Smooth muscle cell (in vitro differentiated cells): ENCODE data around the gene ZNF566. TPM values are rescaled to one million over a fixed set of nuclear protein-coding genes. Genes with fewer than 3 reads are reported as not detected.
A peak's percentile ranks its signal among the peaks of the same experiment; 100 is the strongest.
"Not testable (repeated sequence)": the region's sequence is repeated elsewhere in the genome, so short reads cannot be mapped to it uniquely, and the experiment has no call there.

ENCODE experiments used
- DNase-seq: peaks from one replicate; lab custom pipeline; 2025; ENCODE audit not compliant: unreplicated experiment; lab: John Stamatoyannopoulos, UW
- H2AFZ ChIP-seq: fragments of 200-600 bp; sonication (generic); 2 replicates; pipeline ENCODE4 v1.6.0; 2016; ENCODE audit warnings: antibody characterized with exemption, low read depth, mild to moderate bottlenecking
- H3F3A ChIP-seq: fragments of 200-600 bp; sonication (generic); 2 replicates; pipeline ENCODE4 v1.6.0; 2017; ENCODE audit warnings: antibody characterized with exemption, low read depth
- H3K27ac ChIP-seq: fragments of 200-600 bp; sonication (generic); 2 replicates; pipeline ENCODE4 v1.5.1; 2016; ENCODE audit warnings: low read depth, mild to moderate bottlenecking
- H3K27me3 ChIP-seq: fragments of 200-600 bp; sonication (generic); 2 replicates; pipeline ENCODE4 v1.6.1; 2016; ENCODE audit warnings: low read depth, mild to moderate bottlenecking
- H3K36me3 ChIP-seq: fragments of 200-600 bp; sonication (generic); 2 replicates; pipeline ENCODE4 v1.5.1; 2016; ENCODE audit warnings: low read depth
- H3K4me1 ChIP-seq: fragments of 200-600 bp; sonication (generic); 2 replicates; pipeline ENCODE4 v1.5.1; 2016; ENCODE audit warnings: low read depth
- H3K4me2 ChIP-seq: fragments of 200-600 bp; sonication (generic); 2 replicates; pipeline ENCODE4 v1.6.0; 2016; ENCODE audit warnings: mild to moderate bottlenecking
- H3K4me3 ChIP-seq: fragments of 200-600 bp; sonication (generic); 2 replicates; pipeline ENCODE4 v1.5.1; 2016; ENCODE audit warnings: mild to moderate bottlenecking
- H3K79me2 ChIP-seq: fragments of 200-600 bp; sonication (generic); 2 replicates; pipeline ENCODE4 v1.6.0; 2016; ENCODE audit warnings: low read depth, mild to moderate bottlenecking
- H3K9ac ChIP-seq: fragments of 200-600 bp; sonication (generic); 2 replicates; pipeline ENCODE4 v1.6.0; 2016; ENCODE audit warnings: low read depth
- H3K9me3 ChIP-seq: fragments of 200-600 bp; sonication (generic); replicated peaks from 2 replicates; pipeline ENCODE4 v1.5.1; 2016; ENCODE audit warnings: low read depth
- H4K20me1 ChIP-seq: fragments of 200-600 bp; sonication (generic); 2 replicates; pipeline ENCODE4 v1.6.0; 2016; ENCODE audit warnings: low read depth
- CTCF ChIP-seq: fragments of 200-600 bp; sonication (generic); IDR thresholded peaks from 2 replicates; pipeline ENCODE4 v1.5.1; 2017; ENCODE audit warnings: borderline replicate concordance, mild to moderate bottlenecking, antibody characterized with exemption; ENCODE audit not compliant: insufficient read depth, poor library complexity, severe bottlenecking
- WGBS: methylation state at CpG from one replicate; pipeline ENCODE4 v1.1.7; 2016; ENCODE audit warnings: low lambda C conversion rate; 5-methylcytosine and 5-hydroxymethylcytosine counted together
- polyA plus RNA-seq: library from polyadenylated mRNA; unstranded; fragments of >200 nt; fragmentation: Nextera tagmentation; extraction: Ambion mirVana; gene quantifications from 2 replicates; pipeline ENCODE4 v1.2.1, GENCODE V29; 2016
- total RNA-seq: library from RNA; depleted of rRNA; stranded (reverse); fragments of >200 nt; gene quantifications from 2 replicates; pipeline ENCODE4 v1.2.3, GENCODE V29; 2014

The ZNF566 gene
- total and polyA plus RNA-seq, 2 experiments from 2014 or later = 3.5 to 6.9 TPM

GRCh38 chr19:36492689-36493453 is 3.5 kb upstream of the ZNF566 start:
- not testable (repeated sequence) for H3K4me2 ChIP-seq, H3K9ac ChIP-seq, H3K4me1 ChIP-seq, H3K9me3 ChIP-seq, H3K27me3 ChIP-seq, H3K36me3 ChIP-seq, H3F3A ChIP-seq, H2AFZ ChIP-seq, H4K20me1 ChIP-seq, H3K27ac ChIP-seq, H3K4me3 ChIP-seq
- peaks cover 12% of the 10 kb centered on the region for H3K79me2 ChIP-seq
- WGBS = 66% methylated on average over 18 of the region's 18 CpGs
- peak; percentile 53 for TF ChIP-seq CTCF
- peak; percentile 0 for DNase-seq

GRCh38 chr19:36490846-36491245 is 1.5 kb upstream of the ZNF566 start:
- H2AFZ ChIP-seq, H3K4me3 ChIP-seq, H3F3A ChIP-seq, H3K27ac ChIP-seq, H3K9ac ChIP-seq, H3K36me3 ChIP-seq, H4K20me1 ChIP-seq, DNase-seq, H3K27me3 ChIP-seq, H3K4me1 ChIP-seq, H3K9me3 ChIP-seq, H3K4me2 ChIP-seq: not testable (repeated sequence)
- peaks cover 22% of the 10 kb centered on the region for H3K79me2 ChIP-seq
- WGBS = over 99% methylated on average over 24 of the region's 29 CpGs

GRCh38 chr19:36489920-36490415 is 607 bp upstream of the ZNF566 start:
- DNase-seq = no peak

GRCh38 chr19:36488846-36489117 is 579 bp downstream of the ZNF566 start:
- peak overlapping the region; percentile 98 for H2AFZ ChIP-seq
- H3F3A ChIP-seq = no peaks in the 10 kb centered on the region
- H3K9me3 ChIP-seq = no peaks in the 10 kb centered on the region
- WGBS = 2% methylated on average over 11 of the region's 11 CpGs
- H3K4me3 ChIP-seq = peak overlapping the region; percentile 91
- no peak for DNase-seq
- H3K4me1 ChIP-seq = peaks cover 4% of the 10 kb centered on the region
- H3K4me2 ChIP-seq = peak overlapping the region; percentile 92
- no peaks in the 10 kb centered on the region for H3K27me3 ChIP-seq
- H3K79me2 ChIP-seq = peaks cover 36% of the 10 kb centered on the region
- no peaks in the 10 kb centered on the region for H3K36me3 ChIP-seq
- TF ChIP-seq CTCF = no peak
- peak overlapping the region; percentile 96 for H3K27ac ChIP-seq
- H3K9ac ChIP-seq = peak overlapping the region; percentile 98
- H4K20me1 ChIP-seq = no peaks in the 10 kb centered on the region

More at GRCh38 chr19:36489920-36490415, 607 bp upstream of the ZNF566 start:
- Histone ChIP-seq H3K9ac (peak overlapping the region; percentile 98), H4K20me1 (no peaks in the 10 kb centered on the region), H3K9me3 (no peaks in the 10 kb centered on the region), H3K27me3 (no peaks in the 10 kb centered on the region), H3K4me1 (peaks cover 4% of the 10 kb centered on the region), H2AFZ (peak overlapping the region; percentile 98), H3K4me2 (peak overlapping the region; percentile 92), H3F3A (no peaks in the 10 kb centered on the region), H3K4me3 (peak overlapping the region; percentile 91), H3K79me2 (peaks cover 24% of the 10 kb centered on the region), H3K27ac (peak overlapping the region; percentile 96), H3K36me3 (no peaks in the 10 kb centered on the region)
- WGBS = 13% methylated on average over 15 of the region's 15 CpGs
- no peak for TF ChIP-seq CTCF
